Midbrain (tissue), 1 donor: ENCODE data around the gene LYPD3.
A peak's percentile ranks its signal among the peaks of the same experiment; 100 is the strongest.

Experiments used
- DNase-seq: peaks from one replicate; lab custom pipeline; 2025; lab: John Stamatoyannopoulos, UW

LYPD3 gene

GRCh38 chr19:43430976-43431375 is 34.4 kb downstream of the LYPD3 start:
- no peak for DNase-seq

DNA sequence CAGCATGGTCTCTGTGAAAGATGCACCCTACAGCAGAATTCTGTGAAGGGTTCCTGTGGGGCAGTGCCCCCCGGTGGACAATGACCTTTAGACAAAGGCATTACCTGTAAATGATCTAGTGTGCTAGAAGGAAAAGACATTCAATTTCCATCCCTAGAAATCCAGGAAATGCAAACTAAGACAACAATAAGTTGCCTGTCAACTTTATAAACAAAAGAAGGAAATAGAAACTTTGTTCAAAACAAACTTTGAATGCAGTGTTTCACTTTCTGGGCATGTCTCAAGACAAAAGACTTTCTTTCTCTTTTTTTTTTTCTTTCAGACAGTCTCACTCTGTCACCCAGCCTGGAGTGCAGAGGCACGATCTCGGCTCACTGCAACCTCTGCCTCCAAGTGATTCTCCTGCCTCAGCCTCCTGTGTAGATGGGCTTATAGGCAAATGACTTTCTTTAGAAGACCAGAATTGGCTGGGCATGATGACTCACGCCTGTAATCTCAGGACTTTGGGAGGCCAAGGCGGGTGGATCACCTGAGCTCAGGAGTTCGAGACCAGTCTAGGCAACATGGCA is 35.2 kb downstream of the LYPD3 start:
- no peak for DNase-seq

DNA sequence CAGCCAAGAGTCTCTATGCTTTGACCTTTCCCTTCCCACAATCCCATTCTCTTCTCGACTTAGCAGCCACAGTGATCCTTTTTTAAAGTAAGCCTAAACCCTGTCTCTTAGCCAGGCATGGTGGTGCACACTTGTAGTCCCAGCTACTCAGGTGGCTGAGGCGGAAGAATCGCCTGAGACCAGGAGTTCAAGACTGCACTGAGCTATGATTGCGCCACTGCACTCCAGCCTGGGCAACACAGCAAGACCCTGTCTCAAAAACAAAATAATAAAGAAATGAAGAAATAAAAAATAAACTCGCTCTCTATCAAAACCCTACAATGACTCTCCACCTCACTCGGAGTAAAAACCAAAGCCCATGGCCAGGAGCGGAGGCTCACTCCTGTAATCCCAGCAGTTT is 36.0 kb downstream of the LYPD3 start:
- no peak for DNase-seq

GRCh38 chr19:43425567-43426392 is 39.6 kb downstream of the LYPD3 start:
- DNase-seq, result peak; percentile 22

- DNase-seq, result no peak
Measured at GRCh38 chr19:43423779-43424178, 41.6 kb downstream of the LYPD3 start.

DNA sequence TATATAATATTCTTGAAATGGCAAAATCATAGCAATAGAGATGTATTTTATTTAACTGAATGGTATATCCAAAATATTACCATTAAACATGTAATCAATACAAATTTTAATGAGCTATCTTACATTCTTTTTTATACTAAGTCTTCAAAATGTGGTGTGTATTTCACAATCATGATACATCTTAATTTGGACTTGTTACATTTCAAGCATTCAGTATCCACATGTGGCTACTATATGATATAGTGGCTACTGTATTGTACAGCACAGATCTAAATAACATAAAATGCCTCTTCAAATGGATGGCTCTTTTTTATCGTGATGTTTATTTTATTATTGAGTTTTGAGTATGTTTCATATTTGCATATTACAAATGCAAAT is 42.7 kb downstream of the LYPD3 start:
- no peak for DNase-seq

- DNase-seq, result no peak
Measured at GRCh38 chr19:43422000-43422688, 43.3 kb downstream of the LYPD3 start.

GRCh38 chr19:43420954-43421353 is 44.5 kb downstream of the LYPD3 start:
- DNase-seq, result no peak

GRCh38 chr19:43416951-43417623 is 48.3 kb downstream of the LYPD3 start:
- DNase-seq, result no peak

GRCh38 chr19:43414554-43414953 is 50.9 kb downstream of the LYPD3 start, which contains the start of gene TEX101:
TSS of gene TEX101 (plus strand) at chr19:43414890. CDS start at chr19:43415920, 1,030 bp downstream.
- no peak for DNase-seq

GRCh38 chr19:43412441-43412840 is 53.0 kb downstream of the LYPD3 start:
- DNase-seq, result no peak
